T-helper 1 cell (primary cell): Measurements from ENCODE around the gene CTAGE9.

Experiments
- DNase-seq, 5 donors: peaks; one replicate each; pipeline ENCODE4 v3.0.0-alpha.2; 2012 to 2020

The CTAGE9 gene

DNA sequence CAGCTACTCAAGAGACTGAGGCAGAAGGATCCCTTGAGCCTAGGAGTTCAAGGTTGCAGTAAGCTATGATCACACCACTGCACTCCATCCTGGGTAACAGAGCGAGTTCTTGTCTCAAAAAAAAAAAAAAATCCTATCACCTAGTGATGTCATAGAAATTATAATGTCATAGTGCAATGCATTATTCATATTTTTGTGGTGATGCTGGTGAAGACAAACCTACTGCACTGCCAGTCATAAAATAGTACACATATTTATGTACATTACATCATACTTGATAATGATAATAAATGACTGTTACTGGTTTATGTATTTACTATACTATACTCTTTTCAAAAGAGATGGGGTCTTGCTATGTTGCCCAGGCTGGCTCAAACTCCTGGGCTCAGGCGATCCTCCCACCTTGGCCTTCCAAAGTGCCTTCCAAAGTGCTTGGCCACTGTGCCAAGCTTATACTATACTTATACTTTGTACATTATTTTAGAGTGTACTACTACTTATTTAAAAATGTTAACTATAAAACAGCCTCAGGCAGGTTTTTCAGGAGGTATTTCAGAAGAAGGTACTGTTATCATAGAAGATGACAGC, 47.1 kb downstream of the CTAGE9 start:
- DNase-seq: no peak

DNA sequence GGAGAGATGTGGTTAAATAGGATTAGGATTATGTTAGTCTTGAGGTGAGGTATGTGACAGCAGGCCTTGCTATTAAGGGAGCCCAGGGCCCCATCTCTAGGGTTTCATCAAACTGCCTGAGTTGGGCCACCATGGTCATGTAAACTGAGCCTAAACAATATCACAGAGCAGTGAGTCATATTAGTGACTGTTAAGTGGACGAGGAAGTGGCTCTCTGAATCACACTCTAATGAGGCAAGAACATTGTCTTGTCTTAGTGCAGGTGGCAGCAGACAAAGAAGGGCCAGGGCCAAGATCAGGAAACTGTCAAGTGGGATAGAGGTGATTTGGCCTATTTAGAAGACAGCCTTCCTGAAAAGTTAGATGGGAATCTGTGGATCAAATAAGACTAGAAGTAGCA, 50.6 kb downstream of the CTAGE9 start:
- no peak for DNase-seq
